ENCODE measurements around the gene URM1. TPM values are rescaled to one million over a fixed set of nuclear protein-coding genes. Genes with fewer than 3 reads are reported as not detected.

The URM1 gene
- total and polyA plus RNA-seq, 10 of the 15 experiments (the other 5 are each of a cell fraction or from before 2014, with no cell fraction given), result 7.9 to 75.8 (median 63.7) TPM

GRCh38 chr9:128372188-128372641 lies 1.0 kb downstream of the URM1 start:
- no peak overlapping the region for H2AFZ ChIP-seq (ENCODE audit: control insufficient read depth, low read depth, low read length)
- no peaks in the 10 kb centered on the region for H3K27me3 ChIP-seq (replicated peaks in 1 of 2; ENCODE audit: control insufficient read depth in 2 of 2, insufficient read depth in 2 of 2, low read length in 1 of 2)
- H3K4me1 ChIP-seq (ENCODE audit: control insufficient read depth, insufficient read depth, low read length), result no peaks in the 10 kb centered on the region
- no peaks in the 10 kb centered on the region for H4K20me1 ChIP-seq (ENCODE audit: control insufficient read depth, insufficient read depth)
- H3K4me2 ChIP-seq (ENCODE audit: control insufficient read depth, insufficient read depth), result peak overlapping the region; percentile 79
- no peaks in the 10 kb centered on the region for H3K9me3 ChIP-seq (replicated peaks; ENCODE audit: control insufficient read depth, insufficient read depth, low read length)
- H3K79me2 ChIP-seq (ENCODE audit: control insufficient read depth, insufficient read depth, low read length), result peaks cover 33% of the 10 kb centered on the region
- H3K27ac ChIP-seq (ENCODE audit: control insufficient read depth, insufficient read depth), result peak overlapping the region; percentile 89; the same call in 1 of the 2 replicates
- TF ChIP-seq CREM (IDR thresholded peaks at IDR 0.05; ENCODE audit: low read depth) (no peak), NBN (IDR thresholded peaks at IDR 0.05) (no peak), SPI1 (IDR thresholded peaks at IDR 0.05; ENCODE audit: borderline replicate concordance, insufficient read depth, low read depth, low read length) (0 out of 2 replicates have a peak, but pooled peaks have one; percentile 10), IRF5 (IDR thresholded peaks at IDR 0.05; ENCODE audit: borderline replicate concordance) (no peak), RAD51 (IDR thresholded peaks at IDR 0.05) (0 out of 2 replicates have a peak, but pooled peaks have one; percentile 18), GABPA (IDR thresholded peaks at IDR 0.05; ENCODE audit: low read depth) (no peak), SKIL (IDR thresholded peaks at IDR 0.05; ENCODE audit: low read depth, poor library complexity, severe bottlenecking) (no peak), PML (IDR thresholded peaks at IDR 0.05; ENCODE audit: low read length) (no peak), SMARCA5 (IDR thresholded peaks at IDR 0.05) (no peak), ZNF217 (IDR thresholded peaks at IDR 0.05) (no peak)
- no peak for FAIRE-seq
- SMC1A ChIA-PET (ENCODE audit: uncharacterized antibody, unreplicated experiment), result interaction anchor here (1.5 to 2.7 kb wide), 2 partner anchors 10 to 47 kb away, joined by 4 to 19 read pairs; no protein-coding TSS in a partner anchor
- no peak for DNase-seq (ENCODE audit: low read depth, low spot score)
- peak overlapping the region; percentile 99 for H3K4me3 ChIP-seq
- in situ Hi-C loops (cut with MboI) (no loop called here), intact Hi-C loops (cut with micrococcal nuclease; ENCODE audit: unreplicated experiment) (no loop called here)
- CTCF ChIA-PET, result interaction anchor here (1.6 to 4.0 kb wide), 3 partner anchors 11 to 446 kb away, joined by 4 to 61 read pairs (median 7); partner anchors contain the start of gene ENDOG
- no peaks in the 10 kb centered on the region; a peak in 1 of 4 replicates for H3K36me3 ChIP-seq (ENCODE audit: control insufficient read depth in 2 of 2, insufficient read depth in 2 of 2, low read length in 1 of 2)
- no peak for ATAC-seq
- WGBS (ENCODE audit: insufficient coverage, insufficient replicate concordance, low lambda C conversion rate, missing lambda C conversion rate), result 38% methylated on average over 4 of the region's 4 CpGs
- no TSS peak for BruUV-seq (replicated peaks)
- RAD21 ChIA-PET (ENCODE audit: unreplicated experiment), result interaction anchor here (1.3 to 2.8 kb wide), 3 partner anchors 11 to 77 kb away, joined by 5 to 18 read pairs (median 11); partner anchors contain the start of gene CERCAM
- H3K9ac ChIP-seq (ENCODE audit: control insufficient read depth, insufficient read depth, low read length), result peak overlapping the region; percentile 93; the same call in 1 of the 2 replicates
- POLR2A ChIA-PET, result interaction anchor here (0.5 to 1.9 kb wide), 6 partner anchors 48 to 351 kb away, joined by 3 to 8 read pairs (median 5); partner anchors contain the start of genes CERCAM, GOLGA2, SPTAN1 and SWI5

All from GM12878 (cell line).